H4 (cell line): ENCODE results near the gene URGCP. TPM values are rescaled to one million over a fixed set of nuclear protein-coding genes. Genes with fewer than 3 reads are reported as not detected.
A peak's percentile ranks its signal among the peaks of the same experiment; 100 is the strongest.
"Not testable (repeated sequence)": the region's sequence is repeated elsewhere in the genome, so short reads cannot be mapped to it uniquely, and the experiment has no call there.

Source experiments
- DNase-seq: peaks from one replicate; pipeline ENCODE4 v3.0.0-alpha.2; 2015; ENCODE audit warnings: low spot score
- total RNA-seq: library from RNA; depleted of rRNA; stranded (reverse); fragments of >200 nt; shearing (Covaris generic); gene quantifications from 2 replicates; pipeline ENCODE4 v1.2.3, GENCODE V29; 2014

The URGCP gene
- total RNA-seq, 1 experiment from 2014 or later, result 32.1 TPM

- no peak for DNase-seq
Observed at GRCh38 chr7:43914795-43915194, 8.4 kb upstream of the URGCP start.

GRCh38 chr7:43905956-43906330 lies 453 bp downstream of the URGCP start:
- no peak for DNase-seq

GRCh38 chr7:43905209-43905946 lies 1.0 kb downstream of the URGCP start:
- no peak for DNase-seq

GRCh38 chr7:43904533-43905208 lies 1.7 kb downstream of the URGCP start:
- no peak for DNase-seq

- DNase-seq, result no peak
Observed at GRCh38 chr7:43902542-43903054, 3.8 kb downstream of the URGCP start.

GRCh38 chr7:43898571-43898970 lies 7.8 kb downstream of the URGCP start:
- not testable (repeated sequence) for DNase-seq

GRCh38 chr7:43895847-43896415 lies 10.5 kb downstream of the URGCP start:
- DNase-seq, result no peak

- no peak for DNase-seq
Observed at GRCh38 chr7:43891069-43891955, 15.1 kb downstream of the URGCP start.

GRCh38 chr7:43890468-43890867 lies 15.9 kb downstream of the URGCP start:
- DNase-seq, result no peak

GRCh38 chr7:43888993-43889945 lies 17.1 kb downstream of the URGCP start:
- DNase-seq, result no peak

GRCh38 chr7:43884617-43885016 lies 21.8 kb downstream of the URGCP start:
- no peak for DNase-seq

GRCh38 chr7:43884209-43884608 lies 22.2 kb downstream of the URGCP start:
- no peak for DNase-seq

GRCh38 chr7:43880596-43880995 lies 25.8 kb downstream of the URGCP start:
- peak; percentile 57 for DNase-seq

- DNase-seq, result no peak
Observed at GRCh38 chr7:43879477-43879876, 26.9 kb downstream of the URGCP start.

GRCh38 chr7:43878867-43879266 lies 27.5 kb downstream of the URGCP start:
- DNase-seq, result no peak

GRCh38 chr7:43877968-43878864 lies 28.2 kb downstream of the URGCP start:
- no peak for DNase-seq

GRCh38 chr7:43876976-43877745 lies 29.2 kb downstream of the URGCP start:
- no peak for DNase-seq

- no peak for DNase-seq
Observed at GRCh38 chr7:43876241-43876640, 30.2 kb downstream of the URGCP start.

GRCh38 chr7:43873300-43873699 lies 33.1 kb downstream of the URGCP start:
- DNase-seq, result peak; percentile 76
